ENCODE data around the gene KCNQ5.

The KCNQ5 gene

GRCh38 chr6:72798196-72798595 lies 176.3 kb downstream of the KCNQ5 start:
- no peaks in the 10 kb centered on the region for H3F3A ChIP-seq (ENCODE audit: insufficient read depth, low read length)
- H3K9me2 ChIP-seq (ENCODE audit: low read depth, low read length) = no peaks in the 10 kb centered on the region
- H3K36me3 ChIP-seq (ENCODE audit: insufficient read depth, low read length) = 0 out of 2 replicates have a peak, but pooled peaks cover 7% of the 10 kb centered on the region
- H3K27ac ChIP-seq (ENCODE audit: low read depth, low read length, poor library complexity, severe bottlenecking) = no peak overlapping the region
- 0 out of 2 replicates have a peak, but pooled peaks cover 11% of the 10 kb centered on the region for H3K79me2 ChIP-seq (ENCODE audit: insufficient read depth, low read length)
- no peaks in the 10 kb centered on the region for H3K4me1 ChIP-seq (ENCODE audit: insufficient read depth, low read length, severe bottlenecking)
- H3K4me3 ChIP-seq (ENCODE audit: low read depth, low read length, poor library complexity, severe bottlenecking) = no peak overlapping the region
- no peaks in the 10 kb centered on the region for H4K20me1 ChIP-seq (ENCODE audit: insufficient read depth, low read length)
- TF ChIP-seq CTCF (IDR thresholded peaks at IDR 0.05; ENCODE audit: low read length) (no peak), EZH2 (IDR thresholded peaks at IDR 0.05; ENCODE audit: borderline replicate concordance, low read length) (no peak)
- H3K27me3 ChIP-seq (ENCODE audit: insufficient read depth, low read length) = no peaks in the 10 kb centered on the region
- 0 out of 2 replicates have a peak, but pooled peaks cover 5% of the 10 kb centered on the region for H3K9me3 ChIP-seq (ENCODE audit: low read length)
- H3K9ac ChIP-seq (ENCODE audit: low read length) = no peak overlapping the region
- H2AFZ ChIP-seq (ENCODE audit: low read length) = no peak overlapping the region
- H3K4me2 ChIP-seq (ENCODE audit: low read length) = no peak overlapping the region

GRCh38 chr6:72809746-72810379 lies 188.0 kb downstream of the KCNQ5 start:
- Histone ChIP-seq H3K9me3 (ENCODE audit: low read length) (no peaks in the 10 kb centered on the region), H3K9ac (ENCODE audit: low read length) (no peak overlapping the region)

GRCh38 chr6:72810571-72811280 lies 188.9 kb downstream of the KCNQ5 start:
- no peak overlapping the region for H3K27ac ChIP-seq (ENCODE audit: low read depth, low read length, poor library complexity, severe bottlenecking)
- no peaks in the 10 kb centered on the region for H3K9me3 ChIP-seq (ENCODE audit: low read length)
- H3F3A ChIP-seq (ENCODE audit: insufficient read depth, low read length) = no peaks in the 10 kb centered on the region
- no peak for TF ChIP-seq CTCF (IDR thresholded peaks at IDR 0.05; ENCODE audit: low read length)
- TF ChIP-seq EZH2 (IDR thresholded peaks at IDR 0.05; ENCODE audit: borderline replicate concordance, low read length) = no peak
- no peak overlapping the region for H3K4me2 ChIP-seq (ENCODE audit: low read length)
- no peaks in the 10 kb centered on the region for H3K27me3 ChIP-seq (ENCODE audit: insufficient read depth, low read length)
- 0 out of 2 replicates have a peak, but pooled peaks cover 5% of the 10 kb centered on the region for H3K36me3 ChIP-seq (ENCODE audit: insufficient read depth, low read length)
- H2AFZ ChIP-seq (ENCODE audit: low read length) = no peak overlapping the region
- no peaks in the 10 kb centered on the region for H4K20me1 ChIP-seq (ENCODE audit: insufficient read depth, low read length)
- H3K4me1 ChIP-seq (ENCODE audit: insufficient read depth, low read length, severe bottlenecking) = no peaks in the 10 kb centered on the region
- no peak overlapping the region for H3K9ac ChIP-seq (ENCODE audit: low read length)
- no peak overlapping the region for H3K4me3 ChIP-seq (ENCODE audit: low read depth, low read length, poor library complexity, severe bottlenecking)
- H3K79me2 ChIP-seq (ENCODE audit: insufficient read depth, low read length) = no peaks in the 10 kb centered on the region; the same call in 1 of the 2 replicates
- H3K9me2 ChIP-seq (ENCODE audit: low read depth, low read length) = no peaks in the 10 kb centered on the region

More at GRCh38 chr6:72809746-72810379, 188.0 kb downstream of the KCNQ5 start:
- no peaks in the 10 kb centered on the region for H3K4me1 ChIP-seq (ENCODE audit: insufficient read depth, low read length, severe bottlenecking)
- H3F3A ChIP-seq (ENCODE audit: insufficient read depth, low read length) = no peaks in the 10 kb centered on the region
- H3K27me3 ChIP-seq (ENCODE audit: insufficient read depth, low read length) = no peaks in the 10 kb centered on the region
- H3K4me2 ChIP-seq (ENCODE audit: low read length) = no peak overlapping the region
- H3K9me2 ChIP-seq (ENCODE audit: low read depth, low read length) = no peaks in the 10 kb centered on the region
- TF ChIP-seq CTCF (IDR thresholded peaks at IDR 0.05; ENCODE audit: low read length) (no peak), EZH2 (IDR thresholded peaks at IDR 0.05; ENCODE audit: borderline replicate concordance, low read length) (no peak)
- H4K20me1 ChIP-seq (ENCODE audit: insufficient read depth, low read length) = no peaks in the 10 kb centered on the region
- H3K27ac ChIP-seq (ENCODE audit: low read depth, low read length, poor library complexity, severe bottlenecking) = no peak overlapping the region
- 0 out of 2 replicates have a peak, but pooled peaks cover 6% of the 10 kb centered on the region for H3K36me3 ChIP-seq (ENCODE audit: insufficient read depth, low read length)
- no peak overlapping the region for H3K4me3 ChIP-seq (ENCODE audit: low read depth, low read length, poor library complexity, severe bottlenecking)
- no peaks in the 10 kb centered on the region; the same call in 1 of the 2 replicates for H3K79me2 ChIP-seq (ENCODE audit: insufficient read depth, low read length)
- H2AFZ ChIP-seq (ENCODE audit: low read length) = no peak overlapping the region
